Gastrocnemius medialis (tissue), 4 donors: ENCODE results near the gene LRMDA.

Source experiments
- POLR2A ChIP-seq, 2 donors: fragments of 450-650 bp; IDR thresholded peaks; one replicate each; pipeline ENCODE4 v1.6.1; 2017; ENCODE audit warnings: antibody characterized with exemption in 2 of 2, mild to moderate bottlenecking in 2 of 2, moderate library complexity in 2 of 2
- TF ChIP-seq, protein P1 (sequence below), 5 experiments: fragments of 450-650 bp in 3 of 5; fragments of 200-600 bp in 2 of 5; sonication (generic) in 2 of 5; IDR thresholded peaks in 4 of 5; conservative IDR thresholded peaks in 1 of 5; 1 replicate in 4 of 5; 2 replicates in 1 of 5; pipeline ENCODE4 v1.5.1; 2016 to 2019; ENCODE audit warnings: antibody characterized with exemption in 5 of 5, mild to moderate bottlenecking in 3 of 5, moderate library complexity in 3 of 5

DNA sequence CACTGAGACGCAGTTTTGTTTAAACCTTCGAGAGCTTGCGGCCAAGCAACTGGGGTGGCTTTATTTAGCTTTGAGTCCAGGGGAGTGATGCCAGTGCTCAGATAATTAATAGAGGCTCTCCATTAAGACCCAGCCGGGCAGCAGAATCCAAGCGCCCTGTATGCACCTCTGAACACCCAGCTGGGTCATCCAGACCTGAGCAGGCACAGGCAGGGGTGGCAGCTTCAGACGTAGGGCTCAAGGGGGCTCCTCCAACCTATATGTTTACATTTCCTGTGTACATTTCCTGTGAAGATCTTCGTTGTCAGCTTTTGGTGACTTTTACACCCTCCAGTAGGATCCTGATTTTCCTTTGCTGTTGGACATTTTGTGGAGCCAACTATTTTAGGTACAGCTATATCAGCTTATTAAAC lies 719.5 kb downstream of the LRMDA start:
- TF ChIP-seq, protein P1, sequence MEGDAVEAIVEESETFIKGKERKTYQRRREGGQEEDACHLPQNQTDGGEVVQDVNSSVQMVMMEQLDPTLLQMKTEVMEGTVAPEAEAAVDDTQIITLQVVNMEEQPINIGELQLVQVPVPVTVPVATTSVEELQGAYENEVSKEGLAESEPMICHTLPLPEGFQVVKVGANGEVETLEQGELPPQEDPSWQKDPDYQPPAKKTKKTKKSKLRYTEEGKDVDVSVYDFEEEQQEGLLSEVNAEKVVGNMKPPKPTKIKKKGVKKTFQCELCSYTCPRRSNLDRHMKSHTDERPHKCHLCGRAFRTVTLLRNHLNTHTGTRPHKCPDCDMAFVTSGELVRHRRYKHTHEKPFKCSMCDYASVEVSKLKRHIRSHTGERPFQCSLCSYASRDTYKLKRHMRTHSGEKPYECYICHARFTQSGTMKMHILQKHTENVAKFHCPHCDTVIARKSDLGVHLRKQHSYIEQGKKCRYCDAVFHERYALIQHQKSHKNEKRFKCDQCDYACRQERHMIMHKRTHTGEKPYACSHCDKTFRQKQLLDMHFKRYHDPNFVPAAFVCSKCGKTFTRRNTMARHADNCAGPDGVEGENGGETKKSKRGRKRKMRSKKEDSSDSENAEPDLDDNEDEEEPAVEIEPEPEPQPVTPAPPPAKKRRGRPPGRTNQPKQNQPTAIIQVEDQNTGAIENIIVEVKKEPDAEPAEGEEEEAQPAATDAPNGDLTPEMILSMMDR (IDR thresholded peaks at IDR 0.05 in 4 of 5, conservative IDR thresholded peaks at IDR 0.05 in 1 of 5): no peak
- no peak for TF ChIP-seq POLR2A (IDR thresholded peaks at IDR 0.05)
